ENCODE data around the gene AMHR2.

The AMHR2 gene

DNA sequence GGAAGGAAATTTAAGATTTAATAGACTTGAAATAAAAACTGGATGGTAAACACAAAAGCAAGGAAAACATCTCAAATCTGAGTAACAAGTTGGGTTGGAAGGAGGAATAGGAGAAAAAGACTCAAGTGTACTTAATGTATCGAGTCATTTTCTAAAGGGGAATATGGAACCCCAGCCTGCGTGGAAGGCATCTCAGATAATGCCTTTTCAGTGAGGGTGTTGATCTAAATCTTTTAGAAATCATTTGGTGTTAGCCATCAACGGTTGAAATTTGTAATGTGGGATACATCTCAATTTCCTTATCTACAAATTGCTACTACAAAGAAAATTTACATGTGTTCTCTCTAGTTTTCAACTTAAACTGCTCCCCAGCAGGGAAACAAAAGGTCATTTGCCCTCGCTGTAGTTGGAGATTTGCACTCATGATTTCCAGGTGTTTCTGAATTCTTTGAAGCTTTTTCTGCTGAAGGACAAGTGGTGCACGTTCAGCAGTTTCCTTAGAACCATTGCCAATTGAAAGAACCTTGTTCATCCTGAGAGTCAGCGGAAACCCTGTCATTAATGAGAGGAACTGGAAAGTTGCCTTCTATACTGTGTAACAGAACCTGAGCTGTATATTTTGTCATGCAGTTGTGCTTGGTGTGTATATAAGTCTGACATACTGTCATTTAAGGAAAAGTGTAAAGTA, 30.4 kb downstream of the AMHR2 start:
- no peak for DNase-seq

DNA sequence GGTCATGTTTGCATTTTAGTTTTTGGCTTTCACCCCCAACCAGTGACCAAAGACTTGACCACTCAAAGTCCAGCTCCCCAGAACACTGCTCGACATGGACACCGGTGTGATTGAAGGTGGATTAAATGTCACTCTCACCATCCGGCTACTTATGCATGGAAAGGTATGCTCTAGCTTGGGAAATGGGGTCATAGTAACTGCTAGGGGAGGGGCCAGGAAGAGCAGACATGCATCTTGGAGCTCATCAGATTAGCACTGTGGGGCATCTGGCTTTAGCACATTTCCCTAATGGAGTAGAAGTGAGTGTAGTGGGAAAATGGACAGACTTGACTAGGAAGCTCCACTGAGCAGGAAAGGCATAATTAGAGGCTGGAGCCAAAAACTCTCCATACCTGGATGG, 31.1 kb downstream of the AMHR2 start:
- peak in 1 of 2 experiments; percentile 37 for DNase-seq

DNA sequence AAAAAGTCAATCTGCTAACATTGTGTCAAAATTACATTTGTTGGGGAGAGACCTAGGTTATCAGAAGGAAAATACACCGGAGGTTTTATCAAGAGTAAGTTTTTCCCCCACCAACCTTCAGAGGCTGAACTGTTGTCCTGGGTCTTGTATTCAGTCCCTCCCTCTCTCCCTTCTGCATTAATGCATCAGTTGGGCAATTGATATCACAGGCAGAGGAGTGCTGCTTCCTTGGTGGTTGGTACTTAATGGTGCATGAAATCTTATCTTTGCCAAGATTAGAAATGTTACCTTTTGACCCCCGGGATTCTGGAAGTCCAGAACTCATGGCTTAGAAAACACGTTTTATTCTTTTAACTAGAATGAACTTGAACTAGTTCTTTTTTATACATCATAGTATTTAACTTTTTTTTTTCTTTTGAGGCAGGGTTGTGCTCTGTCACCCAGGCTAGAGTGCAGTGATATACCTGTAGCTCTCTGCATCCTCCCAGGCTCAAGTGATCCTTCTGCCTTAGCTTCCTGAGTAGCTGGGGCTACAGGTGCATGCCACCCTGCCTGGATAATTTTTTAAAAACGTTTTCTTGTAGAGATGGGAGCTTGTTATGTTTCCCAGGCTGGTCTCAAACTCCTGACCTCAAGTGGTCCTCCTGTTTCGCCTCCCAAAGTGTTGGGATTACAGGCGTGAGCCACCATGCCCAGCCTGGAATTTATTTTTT, 33.2 kb downstream of the AMHR2 start:
- no peak for DNase-seq

GRCh38 chr12:53459097-53459496, 35.4 kb downstream of the AMHR2 start:
- DNase-seq, result no peak

DNA sequence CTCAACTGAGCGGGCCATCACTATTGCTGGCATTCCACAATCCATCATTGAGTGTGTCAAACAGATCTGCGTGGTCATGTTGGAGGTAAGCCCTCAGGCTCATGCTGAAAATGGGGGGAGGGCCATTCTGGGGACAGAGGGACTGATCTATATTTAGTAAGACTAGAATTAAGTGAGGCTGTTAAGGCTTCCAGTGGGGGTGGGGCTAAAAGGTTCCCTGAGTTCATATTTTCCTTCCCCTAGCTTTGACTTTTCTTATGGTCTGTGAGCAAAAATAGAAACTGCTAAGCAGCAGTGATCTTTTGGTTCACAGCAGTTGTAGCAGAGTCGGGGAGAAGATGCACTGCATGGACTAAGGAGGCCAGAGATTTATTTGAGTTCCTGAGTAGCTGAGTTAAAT, 37.4 kb downstream of the AMHR2 start:
- no peak for DNase-seq

DNA sequence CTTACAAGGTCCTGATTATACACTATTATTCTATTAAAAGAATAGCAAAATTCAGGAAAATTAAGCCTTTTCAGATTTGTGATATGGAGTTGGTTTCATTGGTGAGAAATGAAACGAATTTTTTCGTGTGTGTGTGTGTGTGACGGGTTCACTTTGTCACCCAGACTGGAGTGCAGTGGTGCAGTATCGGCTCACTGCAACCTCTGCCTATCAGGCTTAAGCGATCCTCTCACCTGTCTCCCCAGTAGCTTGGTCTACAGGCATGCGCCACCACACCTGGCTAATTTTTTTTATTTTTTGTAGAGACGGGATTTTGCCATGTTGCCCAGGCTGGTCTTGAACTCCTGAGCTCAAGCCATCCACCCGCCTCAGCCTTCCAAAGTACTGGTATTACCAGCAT, 37.9 kb downstream of the AMHR2 start:
- no peak for DNase-seq

- DNase-seq, result no peak
Observed at GRCh38 chr12:53462935-53463334, 39.3 kb downstream of the AMHR2 start.

- DNase-seq, result no peak
Observed at GRCh38 chr12:53463802-53464560, 40.3 kb downstream of the AMHR2 start.

DNA sequence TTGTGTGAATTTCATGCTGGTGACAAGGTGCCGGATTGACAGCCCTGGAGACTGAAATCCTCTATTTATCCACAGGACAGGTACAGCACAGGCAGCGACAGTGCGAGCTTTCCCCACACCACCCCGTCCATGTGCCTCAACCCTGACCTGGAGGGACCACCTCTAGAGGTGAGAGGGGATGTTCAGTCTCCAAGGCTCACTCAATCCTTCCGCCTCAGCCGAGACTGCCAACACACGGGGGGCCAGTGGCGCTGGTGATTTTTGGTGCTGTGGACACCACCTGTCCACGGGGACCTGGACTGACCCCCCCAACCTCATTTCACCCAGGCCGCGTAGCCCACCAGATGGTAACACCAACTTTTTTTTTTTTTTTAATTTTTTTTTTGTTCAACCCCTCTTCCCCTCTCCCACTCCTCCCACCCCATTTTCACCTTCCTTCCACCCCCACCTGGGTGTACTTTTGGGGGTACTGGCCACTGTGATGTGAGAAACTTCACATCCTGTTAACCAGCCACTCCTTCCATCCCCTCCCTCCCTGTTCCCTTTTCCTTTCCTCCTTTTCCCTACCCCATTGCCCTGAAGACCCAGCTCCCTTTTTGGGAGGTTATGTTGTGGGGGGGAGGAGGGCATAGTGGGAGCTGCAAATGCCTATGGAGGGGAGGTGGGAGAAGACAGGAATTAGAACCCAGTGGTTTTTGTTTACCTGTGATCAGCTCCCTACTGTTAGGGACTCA, 41.2 kb downstream of the AMHR2 start:
- DNase-seq, result no peak

DNA sequence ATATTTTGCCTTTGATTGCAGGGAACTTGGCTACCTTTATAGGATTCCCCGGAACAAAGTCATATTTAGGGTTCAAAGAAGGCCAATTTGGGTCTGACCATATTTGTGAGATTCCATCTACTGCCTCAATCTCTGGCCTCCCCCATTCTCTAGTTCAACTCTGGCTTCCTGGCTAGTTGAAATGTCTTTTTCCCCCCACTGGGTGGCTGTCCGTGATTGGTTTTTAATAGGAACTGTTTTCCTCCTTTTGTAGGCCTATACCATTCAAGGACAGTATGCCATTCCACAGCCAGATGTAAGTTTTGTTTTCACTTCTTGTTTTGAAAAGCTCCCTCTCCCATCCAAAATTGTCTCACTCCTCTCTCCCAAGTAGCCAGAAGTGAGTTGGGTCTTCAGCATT, 42.0 kb downstream of the AMHR2 start:
- DNase-seq, result no peak

DNA sequence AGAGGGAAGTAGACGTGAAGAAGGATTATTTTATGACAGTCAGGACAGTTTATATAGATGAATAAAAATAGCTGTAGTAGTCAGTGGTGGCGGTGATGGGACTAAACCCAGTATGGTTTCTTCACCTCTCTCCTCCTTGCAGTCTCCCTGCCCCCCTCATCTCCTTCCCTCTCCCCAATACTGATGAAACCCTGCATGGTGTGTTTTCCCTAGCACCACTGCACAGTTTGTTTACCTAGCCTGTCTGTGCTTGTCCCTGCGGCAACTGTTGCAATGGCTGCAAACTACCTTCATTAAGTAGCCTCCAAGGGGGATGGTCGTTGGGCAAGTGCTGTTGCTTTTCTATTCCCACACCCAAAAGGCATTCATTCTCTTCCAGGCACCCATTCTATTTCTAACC, 43.0 kb downstream of the AMHR2 start:
- no peak for DNase-seq

- no peak for DNase-seq
Observed at GRCh38 chr12:53467082-53467481, 43.4 kb downstream of the AMHR2 start.

DNA sequence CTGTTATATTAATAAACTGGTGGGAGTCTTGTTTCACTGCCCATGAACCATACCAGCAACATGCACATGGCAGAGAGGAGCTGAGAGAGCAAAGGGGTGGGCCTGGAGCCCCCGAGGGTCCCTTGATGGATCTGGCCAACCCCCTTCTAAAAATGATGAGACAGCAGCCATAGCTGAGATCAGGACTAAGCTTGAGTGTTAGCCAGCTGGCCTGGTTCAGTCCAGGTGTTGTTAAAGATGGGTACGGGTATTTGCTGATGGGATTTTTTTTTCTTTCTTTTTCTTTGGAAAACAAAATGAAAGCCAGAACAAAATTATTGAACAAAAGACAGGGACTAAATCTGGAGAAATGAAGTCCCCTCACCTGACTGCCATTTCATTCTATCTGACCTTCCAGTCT, 44.2 kb downstream of the AMHR2 start:
- DNase-seq, result no peak

DNA sequence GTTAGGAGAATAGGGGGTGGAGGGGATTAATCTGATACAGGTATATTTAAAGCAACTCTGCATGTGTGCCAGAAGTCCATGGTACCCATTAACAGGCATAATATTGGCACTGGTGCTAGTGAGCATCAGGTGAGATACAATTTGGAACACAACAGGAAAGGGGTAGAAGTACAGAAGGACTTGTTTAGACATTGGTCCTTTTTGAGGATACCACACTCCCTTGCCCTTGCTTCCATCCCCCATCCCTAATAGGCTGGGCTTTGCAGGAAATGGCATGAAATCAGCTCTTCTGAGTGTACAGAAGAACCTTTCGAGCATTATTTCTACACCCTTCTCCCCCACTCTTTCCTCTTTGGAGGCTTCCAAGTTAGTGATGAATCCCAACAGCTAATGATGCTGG, 44.6 kb downstream of the AMHR2 start:
- DNase-seq, result no peak

GRCh38 chr12:53472056-53472582, 48.5 kb downstream of the AMHR2 start:
- DNase-seq, result no peak

- DNase-seq, result no peak
Observed at GRCh38 chr12:53474077-53474476, 50.4 kb downstream of the AMHR2 start.

DNA sequence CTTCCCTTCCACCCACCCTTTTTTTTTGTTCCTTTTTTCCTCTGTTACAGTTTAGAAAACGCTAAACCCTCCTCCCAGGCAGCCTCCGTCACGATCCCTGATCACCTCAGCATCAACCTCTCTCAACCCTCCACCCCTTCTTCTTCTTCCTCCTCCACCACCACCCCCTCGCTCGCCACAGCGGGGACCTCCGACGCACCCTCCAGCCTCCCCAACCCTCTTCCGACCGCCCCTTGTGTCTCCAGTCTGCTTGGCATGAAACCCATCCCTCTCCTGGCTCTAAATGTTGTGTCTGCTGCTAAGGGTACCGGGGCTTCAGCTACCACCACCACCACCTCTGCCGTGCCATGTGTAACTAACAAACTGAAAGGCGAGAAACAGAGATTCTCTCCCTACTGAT, 51.2 kb downstream of the AMHR2 start:
- no peak for DNase-seq

- DNase-seq, result peak; percentile 33 to 65
Observed at GRCh38 chr12:53476769-53477209, 53.1 kb downstream of the AMHR2 start.

- no peak for DNase-seq
Observed at GRCh38 chr12:53478865-53479264, 55.2 kb downstream of the AMHR2 start.

GRCh38 chr12:53479331-53479730, 55.7 kb downstream of the AMHR2 start:
- DNase-seq, result no peak

GRCh38 chr12:53480491-53481442, 57.1 kb downstream of the AMHR2 start:
- no peak for DNase-seq
